GM18907 (cell line): ENCODE measurements around the gene MICALL2.

ENCODE experiments used
- ATAC-seq: cut with Tn5 transposase; IDR thresholded peaks from one replicate; pipeline ENCODE4 v1.9.1; 2021; ENCODE audit warnings: mild to moderate bottlenecking, moderate library complexity; ENCODE audit not compliant: unreplicated experiment

Gene MICALL2

DNA sequence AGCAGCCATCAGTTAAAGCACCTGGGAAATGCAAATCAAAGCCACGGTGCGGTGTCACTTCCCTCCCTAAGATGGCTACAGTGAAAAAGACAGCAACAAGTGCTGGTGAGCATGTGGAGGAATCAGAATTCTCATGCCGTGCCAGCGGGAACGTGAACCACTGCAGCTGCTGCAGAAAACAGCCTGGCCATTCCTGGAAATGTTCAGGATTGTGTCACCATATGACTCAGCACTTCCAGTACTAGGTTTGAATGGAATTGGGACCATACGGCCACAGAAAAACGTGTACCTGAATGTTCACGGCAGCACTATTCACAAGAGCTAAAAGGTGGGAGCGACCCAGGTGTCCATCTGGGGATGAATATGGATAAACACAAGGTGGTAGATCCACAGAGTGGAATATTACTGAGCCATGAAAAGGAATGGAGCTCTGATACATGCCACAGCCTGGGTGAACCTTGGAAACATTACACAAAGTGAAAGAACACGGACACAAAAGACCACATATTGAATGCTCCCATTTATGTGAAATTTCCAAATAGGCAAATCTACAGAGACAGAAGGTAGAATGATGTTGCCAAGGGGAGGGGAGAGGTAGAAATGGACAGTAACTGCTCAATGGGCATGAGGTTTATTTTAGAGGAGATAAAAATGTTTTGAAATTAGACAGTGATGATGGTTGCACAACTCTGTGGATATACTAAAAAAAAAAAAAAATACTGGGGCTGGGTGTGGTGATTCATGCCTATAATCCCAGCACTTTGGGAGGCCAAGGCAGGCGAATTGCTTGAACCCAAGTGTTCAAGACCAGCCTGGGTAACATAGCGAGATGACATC lies 61.6 kb downstream of the MICALL2 start:
- ATAC-seq: no peak

- no peak for ATAC-seq
Measured at GRCh38 chr7:1396195-1396594, 63.1 kb downstream of the MICALL2 start.

DNA sequence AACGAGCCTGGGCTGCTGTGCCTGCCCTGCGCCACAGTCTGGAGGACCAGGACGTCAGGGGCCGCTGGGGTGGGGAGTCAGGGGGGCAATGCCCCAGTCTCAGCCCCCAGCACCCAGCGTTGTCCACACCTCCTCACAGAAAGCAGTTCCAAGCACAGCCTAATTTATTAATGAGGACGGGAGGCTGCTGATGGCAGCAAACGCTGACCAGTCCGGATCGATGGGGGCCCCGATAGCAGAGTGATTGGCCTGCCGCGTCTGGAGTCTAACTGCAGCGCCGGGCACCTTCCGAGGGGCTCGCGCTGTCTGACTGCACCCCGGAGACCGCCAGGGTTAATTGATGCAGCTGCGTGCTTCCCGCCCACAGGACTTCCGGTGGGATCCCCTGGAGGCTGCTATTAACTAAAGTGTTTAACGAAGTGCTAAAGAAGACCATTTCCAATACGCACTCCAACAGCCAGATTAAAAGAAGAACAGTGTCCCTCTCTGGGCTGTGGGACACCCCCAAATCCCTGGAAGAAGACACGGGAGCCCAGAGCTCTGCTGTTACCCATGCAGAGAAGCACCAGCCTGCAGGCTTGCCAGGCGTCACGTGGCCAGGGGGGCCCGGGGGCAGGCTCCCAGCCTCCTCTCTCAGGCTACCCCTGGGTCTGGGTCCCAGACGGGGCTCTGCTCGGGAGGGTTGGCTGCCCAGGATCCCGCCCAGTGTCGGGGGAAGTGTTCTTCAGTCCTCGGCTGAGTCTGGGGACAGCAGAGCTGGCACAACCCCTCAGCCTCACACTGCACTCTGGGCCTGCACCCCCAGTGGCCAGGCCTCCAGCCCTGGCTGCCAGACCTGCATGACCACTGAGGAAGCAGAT lies 63.8 kb downstream of the MICALL2 start:
- no peak for ATAC-seq

- ATAC-seq: no peak
Measured at GRCh38 chr7:1394371-1394770, 64.9 kb downstream of the MICALL2 start.

GRCh38 chr7:1393421-1393820 lies 65.8 kb downstream of the MICALL2 start:
- no peak for ATAC-seq

DNA sequence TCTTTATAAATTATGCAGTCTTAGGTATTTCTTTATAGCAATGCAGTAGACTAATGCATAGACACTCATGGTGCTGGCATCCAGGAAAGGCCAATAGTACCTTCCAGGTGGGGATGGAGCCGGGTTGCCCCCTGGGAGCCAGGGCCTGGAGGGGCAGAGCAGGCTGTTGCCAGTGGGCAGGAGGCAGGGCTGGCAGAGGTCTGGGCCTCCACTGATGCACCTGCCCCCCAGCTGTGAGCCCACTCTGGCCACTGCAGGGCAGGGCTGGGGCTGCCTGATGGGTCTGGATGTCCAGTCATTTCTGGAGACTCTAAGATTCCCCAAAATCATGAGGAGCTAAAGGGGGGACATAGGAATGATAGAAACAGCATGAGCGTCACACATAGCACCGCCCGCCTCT lies 66.7 kb downstream of the MICALL2 start:
- ATAC-seq: no peak

DNA sequence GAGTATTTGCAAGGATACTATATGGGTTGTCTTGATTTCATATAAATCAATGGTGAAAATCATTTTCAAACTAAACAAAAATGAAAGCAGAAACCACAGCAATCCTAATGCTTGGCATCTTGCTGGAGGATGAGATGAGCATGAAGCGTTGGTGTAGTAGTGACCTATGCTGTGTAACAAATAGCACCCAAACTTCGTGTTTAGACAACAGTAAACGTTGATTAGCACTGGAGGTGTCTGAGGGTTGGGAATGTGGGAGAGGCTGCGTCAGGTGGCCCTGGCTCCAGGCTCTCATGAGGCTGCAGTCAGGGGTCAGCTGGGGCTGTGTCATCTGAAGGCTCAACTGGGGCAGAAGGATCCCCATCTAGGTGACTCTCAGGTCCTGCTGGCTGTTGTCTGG lies 67.8 kb downstream of the MICALL2 start:
- no peak for ATAC-seq

- no peak for ATAC-seq
Measured at GRCh38 chr7:1388703-1389335, 70.5 kb downstream of the MICALL2 start.

DNA sequence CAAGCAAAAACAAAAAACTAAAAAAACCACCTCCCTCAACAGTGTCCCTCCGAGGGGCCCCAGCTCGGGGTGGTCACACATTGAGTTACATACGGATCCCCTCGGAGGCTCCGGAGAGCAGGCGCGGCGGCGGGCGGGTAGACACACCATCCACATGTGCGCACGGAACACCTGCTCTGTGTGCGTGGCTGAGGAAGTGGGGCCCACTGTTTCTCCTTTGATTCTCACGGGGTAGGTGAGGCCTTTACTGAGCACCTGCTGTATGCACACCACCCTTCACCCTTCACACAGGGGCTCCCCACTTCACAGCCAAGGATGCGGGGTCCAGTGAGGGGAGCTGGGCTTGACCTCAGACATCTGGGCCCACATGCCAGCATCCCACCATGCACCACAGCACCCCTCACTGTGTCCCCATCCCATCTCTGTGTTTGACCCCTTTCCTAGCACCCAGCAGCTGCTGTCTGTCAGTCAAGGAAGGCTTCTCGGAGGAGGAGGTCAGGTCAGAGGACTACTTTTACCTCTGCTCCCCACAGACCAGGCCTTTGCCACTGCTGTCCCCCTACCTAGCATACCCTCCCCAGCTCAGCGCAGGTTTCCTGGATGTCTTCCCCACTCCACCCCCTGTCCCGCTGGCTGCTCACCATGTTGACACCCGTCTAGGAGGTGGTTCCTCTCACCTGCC lies 71.1 kb downstream of the MICALL2 start:
- no peak for ATAC-seq

DNA sequence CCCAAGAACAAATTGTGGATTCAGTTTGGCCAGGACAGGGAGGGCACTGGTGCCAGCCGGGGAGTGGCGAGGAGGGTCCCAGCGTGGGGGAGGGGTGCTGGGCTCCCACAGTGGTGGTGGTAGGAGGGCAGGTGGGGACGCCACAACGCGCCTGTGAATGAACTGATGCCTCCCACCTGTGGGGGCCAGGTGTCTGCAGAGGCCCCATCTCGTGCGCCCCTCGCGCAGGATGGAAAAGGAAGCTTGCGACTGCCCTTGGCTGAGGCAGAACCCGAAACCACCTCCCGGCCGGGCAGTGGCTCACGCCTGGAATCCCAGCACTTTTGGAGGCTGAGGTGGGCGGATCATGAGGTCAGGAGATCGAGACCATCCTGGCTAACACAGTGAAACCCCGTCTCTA lies 72.0 kb downstream of the MICALL2 start:
- no peak for ATAC-seq

GRCh38 chr7:1386623-1387220 lies 72.5 kb downstream of the MICALL2 start:
- no peak for ATAC-seq

DNA sequence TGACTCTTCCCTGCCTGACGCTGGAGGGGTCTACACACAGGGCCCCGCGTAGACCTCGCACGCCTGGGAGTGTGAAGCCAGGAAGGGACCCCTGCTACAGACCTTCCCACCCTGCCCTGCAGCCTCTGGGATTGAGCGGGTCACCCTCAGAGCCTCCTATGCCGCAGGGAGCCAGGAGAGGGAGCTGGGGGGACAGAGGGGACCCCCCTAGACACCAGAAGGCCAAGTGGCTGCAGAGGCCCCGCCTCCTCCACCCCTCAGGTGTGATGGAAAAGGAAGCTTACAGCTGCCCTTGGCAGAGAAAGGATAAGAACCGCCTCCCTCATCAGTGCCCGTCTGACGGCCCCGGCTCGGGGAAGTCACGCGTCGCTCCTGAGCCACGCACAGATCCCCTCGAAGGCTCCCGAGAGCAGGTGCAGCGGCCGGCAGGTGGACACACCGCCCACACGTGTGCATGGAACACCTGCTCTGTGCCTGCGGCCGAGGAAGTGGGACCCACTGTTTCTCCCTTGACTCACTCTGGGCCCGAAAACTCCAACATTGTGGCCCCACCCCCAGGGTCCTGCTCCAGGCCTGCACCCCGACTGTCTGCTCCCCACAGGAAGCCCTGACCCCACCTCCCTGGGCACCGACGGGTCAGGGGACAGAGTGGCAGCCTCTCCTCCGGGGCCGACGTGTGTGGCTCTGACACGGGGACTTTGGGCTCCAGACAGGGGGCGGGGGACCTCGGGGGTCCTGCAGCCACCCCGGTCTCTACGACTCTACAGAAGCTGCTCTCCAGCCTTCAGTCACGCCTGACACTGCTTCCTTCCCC lies 73.3 kb downstream of the MICALL2 start:
- ATAC-seq: no peak

- ATAC-seq: no peak
Measured at GRCh38 chr7:1385086-1385808, 74.0 kb downstream of the MICALL2 start.
